ENCODE results near the gene IDH1. TPM values are rescaled to one million over a fixed set of nuclear protein-coding genes. Genes with fewer than 3 reads are reported as not detected.
"Not testable (repeated sequence)": the region's sequence is repeated elsewhere in the genome, so short reads cannot be mapped to it uniquely, and the experiment has no call there.

Gene IDH1
- total RNA-seq = 70.6 TPM

- DNase-seq = peak; percentile 95
Measured at GRCh38 chr2:208254871-208255556, at the start of gene IDH1. Gene IDH1 (minus strand): TSS chr2:208255071. CDS start chr2:208251551, 3,520 bp downstream.

GRCh38 chr2:208304157-208304556, 49.3 kb upstream of the IDH1 start:
- DNase-seq = no peak

GRCh38 chr2:208300847-208301618, 46.2 kb upstream of the IDH1 start:
- no peak for DNase-seq

- no peak for DNase-seq
Measured at GRCh38 chr2:208297961-208298360, 43.1 kb upstream of the IDH1 start.

- DNase-seq = no peak
Measured at GRCh38 chr2:208296610-208297009, 41.7 kb upstream of the IDH1 start.

GRCh38 chr2:208295834-208296233, 41.0 kb upstream of the IDH1 start:
- DNase-seq = no peak

- DNase-seq = no peak
Measured at GRCh38 chr2:208294482-208295024, 39.7 kb upstream of the IDH1 start.

- DNase-seq = no peak
Measured at GRCh38 chr2:208285853-208286252, 31.0 kb upstream of the IDH1 start.

- no peak for DNase-seq
Measured at GRCh38 chr2:208280933-208281332, 26.1 kb upstream of the IDH1 start.

- no peak for DNase-seq
Measured at GRCh38 chr2:208280234-208280633, 25.4 kb upstream of the IDH1 start.

GRCh38 chr2:208279236-208279635, 24.4 kb upstream of the IDH1 start:
- no peak for DNase-seq

- no peak for DNase-seq
Measured at GRCh38 chr2:208278549-208278948, 23.7 kb upstream of the IDH1 start.

GRCh38 chr2:208274748-208275147, 19.9 kb upstream of the IDH1 start:
- DNase-seq = no peak

- DNase-seq = no peak
Measured at GRCh38 chr2:208269091-208269490, 14.2 kb upstream of the IDH1 start.

GRCh38 chr2:208268156-208268952, 13.5 kb upstream of the IDH1 start:
- no peak for DNase-seq

- not testable (repeated sequence) for DNase-seq
Measured at GRCh38 chr2:208267526-208267925, 12.7 kb upstream of the IDH1 start.

GRCh38 chr2:208266936-208267335, 12.1 kb upstream of the IDH1 start:
- no peak for DNase-seq

- DNase-seq = peak; percentile 14
Measured at GRCh38 chr2:208266553-208266893, 11.7 kb upstream of the IDH1 start.

GRCh38 chr2:208265801-208266552, 11.1 kb upstream of the IDH1 start, which contains the start of gene PIKFYVE:
Gene PIKFYVE (plus strand): TSS chr2:208266255. CDS start chr2:208271520, 5,265 bp downstream.
- peak; percentile 97 for DNase-seq

- DNase-seq = no peak
Measured at GRCh38 chr2:208265371-208265800, 10.5 kb upstream of the IDH1 start.

Measured in skin of body (tissue), 2 donors.